ENCODE results near the gene CDK16.

CDK16 gene

DNA sequence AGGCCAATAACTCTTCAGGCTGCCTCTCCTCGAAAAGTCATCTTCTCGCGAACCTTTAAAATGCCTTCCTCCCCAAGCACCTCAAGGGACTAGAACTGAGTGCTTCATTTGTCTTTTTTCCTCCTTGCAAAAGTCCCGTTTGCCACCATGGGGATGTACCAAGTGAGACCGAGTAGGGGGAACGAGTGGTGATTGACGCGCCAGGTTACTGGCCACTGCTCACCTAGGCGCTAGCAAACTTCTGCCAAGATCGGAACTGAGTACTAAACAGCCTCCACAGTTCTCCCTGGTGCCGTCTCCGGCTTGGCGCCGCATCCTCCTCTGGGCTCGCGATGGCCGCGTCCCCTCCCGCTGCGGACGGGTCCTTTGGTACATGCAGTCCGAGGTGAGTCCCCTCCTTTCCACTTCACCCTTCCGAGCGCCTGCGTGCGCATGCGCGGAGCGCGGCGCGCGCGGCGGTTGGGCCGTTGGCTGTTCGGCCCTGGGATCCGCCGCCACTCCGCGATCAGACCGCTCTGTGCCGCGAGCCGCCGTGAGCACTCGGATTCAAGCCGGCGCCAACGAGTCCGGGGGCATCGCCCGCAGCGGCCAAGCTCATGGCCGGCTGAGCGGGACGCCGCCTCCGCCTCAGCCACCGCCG, at the start of gene CDK16:
Gene CDK16 (plus strand): TSS at position 402 of the 640 bp plus-strand sequence. CDS start 4,877 bp downstream, outside the sequence.
- no peak for DNase-seq (ENCODE audit: low read depth)

DNA sequence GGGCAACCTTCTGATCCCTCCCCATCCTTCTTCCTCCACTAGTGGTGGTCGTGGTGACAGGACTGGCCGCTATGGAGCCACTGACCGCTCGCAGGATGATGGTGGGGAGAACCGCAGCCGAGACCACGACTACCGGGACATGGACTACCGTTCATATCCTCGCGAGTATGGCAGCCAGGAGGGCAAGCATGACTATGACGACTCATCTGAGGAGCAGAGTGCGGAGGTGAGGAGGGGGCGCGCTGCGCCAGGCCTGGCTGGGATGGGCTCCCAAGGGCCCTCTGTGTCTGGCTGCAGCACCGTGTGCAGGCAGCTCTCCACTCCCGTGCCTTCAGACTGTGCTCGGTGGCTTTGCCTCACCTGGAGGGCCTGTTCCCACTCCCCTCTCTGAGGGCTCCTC, 49.2 kb upstream of the CDK16 start:
- DNase-seq (ENCODE audit: low read depth) = no peak

DNA sequence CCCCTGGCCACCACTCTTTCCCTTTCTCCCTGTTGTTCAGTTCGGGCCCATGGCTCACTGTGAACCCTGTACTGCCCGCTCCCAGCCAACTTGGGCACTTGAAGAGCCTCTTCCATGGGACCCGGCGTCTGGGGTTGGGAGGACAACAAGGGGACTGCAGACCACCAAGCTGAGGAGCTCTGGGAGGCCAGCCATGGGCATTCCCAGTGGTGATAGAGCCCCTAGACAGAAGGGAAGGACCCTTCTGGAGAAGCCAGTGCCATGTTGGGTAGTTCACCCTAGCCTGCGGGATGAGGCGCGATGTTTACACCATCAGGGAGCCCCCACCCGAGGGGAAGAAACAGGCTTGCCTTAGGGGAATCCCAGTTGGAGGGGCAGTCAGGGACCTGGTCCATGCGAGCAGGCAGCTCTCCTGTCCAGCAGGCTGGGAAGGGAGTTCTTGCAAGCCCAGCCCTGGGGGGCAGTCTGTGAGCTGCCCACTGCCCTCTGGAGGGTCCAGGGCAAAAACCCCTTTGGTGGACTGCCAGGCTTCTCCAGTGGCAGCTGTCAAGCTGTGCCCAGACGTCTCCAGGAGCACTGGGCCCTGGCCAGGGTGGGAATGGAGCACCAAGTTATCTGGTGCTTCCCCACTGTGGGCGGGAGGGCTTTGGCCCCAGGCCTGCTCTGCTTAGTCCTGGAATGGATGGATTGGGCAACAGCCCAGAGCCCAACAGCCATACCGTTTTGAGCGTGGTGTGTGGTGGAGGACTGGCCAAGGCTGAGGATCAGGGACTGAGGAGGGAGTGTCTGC, 48.6 kb upstream of the CDK16 start:
- DNase-seq (ENCODE audit: low read depth) = no peak

DNA sequence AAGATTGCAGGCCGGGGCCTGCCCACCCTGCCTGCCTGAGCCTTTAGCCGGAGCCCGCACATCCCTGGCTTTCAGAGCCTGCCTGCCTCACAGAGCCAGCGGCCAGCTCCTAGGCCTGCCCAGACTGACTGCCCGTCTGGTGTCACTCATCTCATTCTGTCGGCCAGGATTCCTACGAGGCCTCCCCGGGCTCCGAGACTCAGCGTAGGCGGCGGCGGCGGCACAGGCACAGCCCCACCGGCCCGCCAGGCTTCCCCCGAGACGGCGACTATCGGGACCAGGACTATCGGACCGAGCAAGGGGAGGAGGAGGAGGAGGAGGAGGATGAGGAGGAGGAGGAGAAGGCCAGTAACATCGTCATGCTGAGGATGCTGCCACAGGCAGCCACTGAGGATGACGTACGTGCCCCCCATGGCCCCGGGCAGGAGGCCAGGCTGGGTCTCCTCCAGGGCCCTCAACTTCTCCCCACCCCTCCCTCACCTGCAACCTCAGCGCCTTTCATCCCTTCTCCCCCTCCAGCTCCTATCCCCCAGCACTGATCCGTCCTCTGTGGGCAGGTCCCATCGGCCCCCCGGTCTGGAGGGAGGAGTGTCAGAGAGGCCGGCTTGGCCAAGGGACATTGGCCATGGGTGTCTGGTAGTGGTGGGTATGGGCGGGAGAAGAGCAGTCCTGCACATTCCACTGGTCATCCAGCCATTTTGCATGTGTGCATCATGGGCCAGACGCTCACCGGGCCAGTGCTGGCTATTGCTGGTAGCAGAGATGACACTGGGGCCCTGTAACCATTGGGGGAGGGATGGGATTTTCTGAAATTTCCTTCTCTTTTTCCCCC, 47.4 kb upstream of the CDK16 start:
- no peak for DNase-seq (ENCODE audit: low read depth)

DNA sequence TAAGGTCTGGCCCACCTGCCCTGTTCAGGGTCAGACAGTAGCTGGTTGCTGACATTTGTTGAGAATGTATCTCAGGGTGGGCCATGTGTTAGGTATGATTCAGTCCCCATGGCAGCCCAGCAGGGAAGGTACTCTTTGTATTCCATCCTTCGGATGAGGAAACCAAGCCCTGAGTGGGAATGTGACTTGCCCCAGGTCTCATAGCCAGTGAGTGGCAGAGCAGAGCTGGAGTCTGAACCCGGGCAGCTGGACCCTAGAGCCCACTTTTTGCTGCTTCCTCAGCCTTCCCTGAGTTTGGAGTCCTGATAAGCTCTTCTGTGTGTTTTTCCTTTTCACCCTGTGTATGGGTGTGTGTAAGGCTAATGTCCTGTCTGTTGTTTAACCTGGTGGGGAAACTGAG, 46.5 kb upstream of the CDK16 start:
- DNase-seq (ENCODE audit: low read depth) = no peak

DNA sequence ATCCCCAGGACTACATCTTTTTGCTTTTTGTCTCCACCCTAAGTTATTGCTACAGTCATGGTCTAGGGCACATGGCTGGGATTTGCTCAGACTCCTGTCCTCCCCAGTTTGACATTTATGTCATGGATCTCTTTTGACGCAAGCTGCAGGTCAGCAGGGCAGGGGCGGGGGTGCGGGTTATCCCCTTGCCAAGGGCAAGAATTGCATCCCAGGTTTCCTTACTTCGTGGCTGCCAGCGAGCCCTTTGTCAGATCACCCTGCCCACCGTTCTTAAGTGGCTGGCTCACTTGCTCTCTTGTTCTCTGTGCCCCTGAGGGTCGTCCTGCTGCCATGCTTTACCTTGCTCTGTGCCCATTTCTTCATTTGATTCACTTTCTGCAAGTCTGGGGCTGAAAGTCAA, 45.9 kb upstream of the CDK16 start:
- DNase-seq (ENCODE audit: low read depth) = no peak

DNA sequence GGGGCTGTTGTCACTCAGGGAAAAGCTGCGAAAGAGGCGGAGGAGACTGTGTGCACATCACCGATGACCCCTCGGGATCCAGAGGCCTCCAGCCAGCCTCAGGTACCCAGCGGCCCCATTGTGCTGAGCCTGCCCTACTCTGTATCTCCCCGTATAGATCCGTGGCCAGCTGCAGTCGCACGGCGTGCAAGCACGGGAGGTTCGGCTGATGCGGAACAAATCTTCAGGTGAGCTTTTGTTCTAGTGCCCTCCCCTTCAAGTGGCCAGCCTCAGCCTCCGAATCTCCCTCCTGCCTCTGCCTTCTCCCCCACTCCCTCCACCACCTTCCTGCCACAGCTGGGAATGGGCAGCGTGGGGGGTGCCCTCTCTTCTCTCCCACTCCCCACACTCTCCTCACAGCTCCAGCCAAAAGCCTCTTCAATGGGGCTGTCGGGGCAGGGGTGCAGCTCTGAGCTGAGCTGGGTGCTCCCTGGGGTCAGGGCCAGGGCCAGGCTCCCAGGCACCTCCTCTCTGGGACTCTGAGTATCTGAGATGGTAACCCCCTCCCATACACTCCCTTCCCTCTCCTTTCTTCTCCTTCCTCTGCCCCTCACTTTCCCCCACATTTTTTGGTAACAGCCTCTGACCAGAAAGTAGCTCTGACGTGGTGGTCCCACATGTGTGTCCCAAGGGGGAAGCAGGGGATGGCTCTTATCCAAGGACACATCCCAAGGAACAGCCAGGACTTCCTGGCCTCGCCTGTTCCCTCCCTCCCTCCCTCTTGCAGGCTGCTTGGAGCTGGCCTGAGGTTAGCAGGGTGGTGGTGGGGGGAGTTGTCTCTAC, 45.3 kb upstream of the CDK16 start:
- no peak for DNase-seq (ENCODE audit: low read depth)

DNA sequence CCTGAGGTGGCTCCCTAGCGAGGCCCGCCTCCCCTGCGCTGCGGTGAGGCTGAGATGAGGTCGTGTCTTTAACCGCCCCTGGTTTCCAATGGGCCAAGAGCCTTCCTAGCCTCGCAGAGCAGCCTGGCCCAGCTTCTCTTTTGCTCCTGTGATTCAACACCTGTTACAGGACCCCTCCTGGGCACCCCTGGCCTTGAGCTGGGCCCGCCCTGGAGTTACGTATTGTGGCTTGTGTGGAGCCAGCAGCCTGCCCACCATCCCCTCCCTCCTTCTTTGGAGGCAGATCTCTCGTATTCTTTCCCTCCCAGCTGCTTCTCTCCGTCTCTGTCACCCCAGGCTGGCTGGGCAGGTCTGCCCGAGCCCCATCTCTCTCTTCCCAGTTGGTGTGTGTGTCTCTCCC, 44.1 kb upstream of the CDK16 start:
- DNase-seq (ENCODE audit: low read depth) = no peak

DNA sequence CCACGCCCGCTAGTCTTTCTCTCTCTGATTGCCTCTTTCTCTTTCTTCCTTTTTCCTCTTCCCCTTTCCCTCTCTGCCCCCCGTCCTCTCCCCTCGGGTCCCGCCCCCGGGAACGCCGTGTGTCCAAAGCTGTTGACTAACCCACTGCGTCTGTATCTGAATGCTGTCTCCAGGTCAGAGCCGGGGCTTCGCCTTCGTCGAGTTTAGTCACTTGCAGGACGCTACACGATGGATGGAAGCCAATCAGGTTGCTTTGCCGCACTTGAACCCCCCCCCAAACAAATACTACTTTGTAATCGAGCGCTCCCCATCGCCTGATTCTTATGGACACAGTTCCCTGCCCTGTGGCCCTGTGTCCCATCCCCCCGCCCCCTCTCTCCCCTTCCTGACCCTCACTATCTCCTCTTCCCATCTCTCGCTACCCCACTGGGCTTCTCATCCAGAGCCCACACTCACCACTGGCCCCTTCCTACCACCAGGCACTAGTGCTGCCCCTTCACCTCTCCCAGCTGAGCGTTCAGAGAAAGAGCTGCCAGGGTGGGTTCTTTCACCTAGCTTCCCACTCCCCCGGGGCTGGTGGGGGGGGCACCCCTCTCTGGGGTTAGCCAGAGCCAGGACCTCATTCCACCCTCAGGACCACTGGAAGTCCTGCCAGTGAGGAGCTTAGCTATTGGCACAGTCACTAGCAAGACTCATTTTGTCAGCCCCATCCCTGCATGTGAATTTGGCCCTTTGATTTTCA, 43.5 kb upstream of the CDK16 start:
- no peak for DNase-seq (ENCODE audit: low read depth)

DNA sequence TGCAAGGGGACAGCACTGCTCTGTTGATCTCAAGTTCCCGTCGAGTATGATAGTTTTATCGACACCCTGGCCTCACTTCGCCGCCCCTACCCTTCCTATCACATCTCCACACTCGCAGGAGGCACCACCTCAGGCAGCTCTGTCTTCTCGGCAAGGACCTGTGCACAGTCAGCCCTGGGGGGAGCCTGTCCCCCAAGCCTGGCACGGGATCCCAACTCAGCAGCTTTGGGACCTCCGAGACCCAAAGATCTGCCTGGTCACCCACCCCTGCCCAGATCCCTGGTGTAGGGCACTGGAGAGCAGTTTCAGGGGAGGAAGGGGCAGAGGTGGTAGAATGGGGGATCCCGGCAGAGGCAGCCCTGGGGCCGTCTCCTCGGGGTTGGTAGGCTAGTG, 42.9 kb upstream of the CDK16 start:
- no peak for DNase-seq (ENCODE audit: low read depth)

DNA sequence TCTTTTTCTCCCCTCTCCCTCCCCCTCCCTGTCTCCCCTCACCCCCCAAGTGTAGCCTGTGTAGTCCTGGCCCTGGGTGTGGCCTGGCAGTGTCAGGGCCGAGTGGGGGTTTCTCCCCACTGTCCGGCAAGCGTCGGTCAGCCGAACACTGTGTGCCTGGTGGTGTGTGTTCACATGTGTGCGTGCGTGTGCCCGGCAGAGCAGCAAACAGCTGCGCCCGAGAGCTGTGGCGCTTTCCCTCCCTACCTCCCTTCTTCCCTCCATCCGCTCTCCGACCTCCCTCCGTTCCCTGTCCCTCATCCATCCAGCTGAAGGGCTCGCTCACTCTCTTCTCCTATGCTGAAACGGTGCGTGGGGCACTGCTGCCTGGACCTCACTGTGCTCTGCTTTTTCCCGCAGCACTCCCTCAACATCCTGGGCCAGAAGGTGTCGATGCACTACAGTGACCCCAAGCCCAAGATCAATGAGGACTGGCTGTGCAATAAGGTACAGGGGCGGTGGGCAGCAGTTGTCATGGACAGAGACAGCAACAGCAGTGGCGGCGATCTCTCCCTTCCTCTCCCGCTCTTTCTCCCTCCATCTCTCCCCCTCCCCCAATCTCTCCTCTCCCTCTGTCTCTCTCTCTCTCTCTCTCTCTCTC, 42.3 kb upstream of the CDK16 start:
- no peak for DNase-seq (ENCODE audit: low read depth)

DNA sequence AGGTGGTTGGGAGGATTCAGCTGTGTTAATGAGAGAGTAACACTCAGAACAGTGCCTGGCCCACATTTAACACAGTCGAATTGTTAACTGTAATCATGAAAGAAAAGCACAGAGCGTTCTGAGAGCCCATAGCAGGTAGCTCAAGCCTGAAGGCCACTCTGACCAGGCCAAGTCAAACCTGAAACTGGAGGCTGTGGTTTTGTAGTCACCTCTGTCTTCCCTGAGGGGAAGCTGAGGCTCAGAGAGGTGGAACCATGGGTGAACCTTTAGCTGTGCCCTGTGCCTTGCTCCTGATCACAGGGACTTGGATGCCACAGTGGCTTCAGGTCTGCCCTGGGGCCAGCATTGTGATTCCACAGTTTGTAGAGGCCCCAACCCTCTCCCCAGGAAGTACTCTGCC, 41.4 kb upstream of the CDK16 start:
- DNase-seq (ENCODE audit: low read depth) = no peak

DNA sequence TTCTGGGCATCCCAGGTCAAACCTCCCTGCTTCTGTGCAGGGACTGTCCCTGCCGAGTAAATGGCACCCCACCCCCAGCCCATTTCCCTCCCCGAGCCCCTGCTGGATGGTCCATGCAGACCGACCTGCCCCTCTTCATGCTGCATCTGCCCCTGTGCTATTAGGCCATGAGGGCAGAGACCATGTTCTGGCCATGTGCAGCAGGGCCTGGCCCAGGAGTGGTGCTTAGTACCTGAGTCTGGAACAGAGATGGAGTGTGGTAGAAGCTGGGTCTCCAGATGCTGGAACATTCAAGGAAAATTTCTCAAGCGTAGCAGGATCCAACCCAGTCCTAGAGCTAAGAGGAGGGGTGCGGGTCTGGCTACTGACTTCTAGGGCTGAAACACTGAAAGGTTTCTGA, 40.1 kb upstream of the CDK16 start:
- DNase-seq (ENCODE audit: low read depth) = no peak

DNA sequence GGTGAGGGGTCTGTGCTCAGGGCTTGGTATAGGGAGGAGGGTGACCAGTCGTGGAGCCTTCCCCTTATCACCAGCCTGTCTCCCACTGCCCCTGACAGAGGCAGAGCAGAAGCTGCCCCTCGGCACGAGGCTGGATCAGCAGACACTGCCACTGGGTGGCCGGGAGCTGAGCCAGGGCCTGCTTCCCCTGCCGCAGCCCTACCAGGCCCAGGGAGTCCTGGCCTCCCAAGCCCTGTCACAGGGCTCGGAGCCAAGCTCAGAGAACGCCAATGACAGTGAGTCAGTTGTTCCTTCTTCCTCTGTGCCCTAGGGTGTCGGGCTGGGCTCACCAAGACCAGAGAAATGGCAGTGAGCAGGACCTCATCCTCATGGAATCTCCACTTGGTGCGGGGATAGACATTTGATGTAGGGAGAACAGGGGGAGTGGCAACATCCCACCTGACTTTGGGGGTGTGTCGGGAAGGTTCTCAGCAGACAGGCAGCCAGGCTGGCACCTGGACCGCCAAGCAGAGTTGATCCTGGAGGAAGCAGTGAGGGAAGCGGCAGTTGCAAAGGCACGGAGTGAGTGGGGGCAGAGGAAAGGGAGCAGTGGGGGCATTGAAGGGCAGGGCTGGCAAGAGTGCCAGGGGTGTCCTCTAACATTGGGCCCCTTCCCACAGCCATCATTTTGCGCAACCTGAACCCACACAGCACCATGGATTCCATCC, 39.1 kb upstream of the CDK16 start:
- DNase-seq (ENCODE audit: low read depth) = no peak

DNA sequence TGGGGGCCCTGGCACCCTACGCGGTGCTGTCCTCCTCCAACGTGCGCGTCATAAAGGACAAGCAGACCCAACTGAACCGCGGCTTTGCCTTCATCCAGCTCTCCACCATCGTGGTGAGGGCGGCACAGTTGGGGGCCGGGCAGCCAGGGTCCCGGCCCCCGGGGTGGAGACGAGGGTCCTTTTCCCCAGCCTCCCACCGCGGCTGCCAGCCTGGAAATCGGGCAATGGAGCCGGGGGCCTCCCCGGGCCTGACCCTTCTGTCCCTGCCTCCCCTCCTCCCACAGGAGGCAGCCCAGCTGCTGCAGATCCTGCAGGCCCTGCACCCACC, 38.6 kb upstream of the CDK16 start:
- no peak for DNase-seq (ENCODE audit: low read depth)

DNA sequence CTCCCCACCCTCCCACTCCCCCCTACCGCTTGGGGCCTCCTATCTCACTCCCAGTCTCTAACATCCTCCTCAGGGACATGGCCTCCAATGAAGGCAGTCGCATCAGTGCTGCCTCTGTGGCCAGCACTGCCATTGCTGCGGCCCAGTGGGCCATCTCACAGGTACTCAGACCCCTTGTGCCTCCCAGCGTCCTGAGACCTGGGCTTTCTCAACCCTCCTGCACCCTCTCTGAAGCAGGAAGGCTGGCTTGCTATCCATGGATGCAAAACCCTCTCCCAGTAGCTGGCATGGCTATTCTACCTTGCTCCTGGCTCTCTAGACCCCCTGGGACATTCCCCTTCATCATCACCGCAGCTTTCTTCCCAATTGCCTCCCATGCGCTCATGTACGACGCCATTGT, 38.1 kb upstream of the CDK16 start:
- no peak for DNase-seq (ENCODE audit: low read depth)

DNA sequence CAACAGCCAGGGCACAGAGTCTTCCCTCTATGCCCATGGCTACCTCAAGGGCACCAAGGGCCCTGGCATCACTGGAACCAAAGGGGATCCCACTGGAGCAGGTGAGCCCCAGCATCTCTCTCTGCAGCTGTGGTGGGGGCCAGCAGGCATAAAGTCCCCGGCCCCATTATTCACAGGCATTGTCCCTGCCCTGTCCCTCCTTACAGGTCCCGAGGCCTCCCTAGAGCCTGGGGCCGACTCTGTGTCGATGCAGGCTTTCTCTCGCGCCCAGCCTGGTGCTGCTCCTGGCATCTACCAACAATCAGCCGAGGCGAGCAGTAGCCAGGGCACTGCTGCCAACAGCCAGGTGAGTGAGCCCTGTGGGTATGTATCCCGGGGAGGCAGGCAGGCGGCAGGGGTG, 37.2 kb upstream of the CDK16 start:
- no peak for DNase-seq (ENCODE audit: low read depth)

DNA sequence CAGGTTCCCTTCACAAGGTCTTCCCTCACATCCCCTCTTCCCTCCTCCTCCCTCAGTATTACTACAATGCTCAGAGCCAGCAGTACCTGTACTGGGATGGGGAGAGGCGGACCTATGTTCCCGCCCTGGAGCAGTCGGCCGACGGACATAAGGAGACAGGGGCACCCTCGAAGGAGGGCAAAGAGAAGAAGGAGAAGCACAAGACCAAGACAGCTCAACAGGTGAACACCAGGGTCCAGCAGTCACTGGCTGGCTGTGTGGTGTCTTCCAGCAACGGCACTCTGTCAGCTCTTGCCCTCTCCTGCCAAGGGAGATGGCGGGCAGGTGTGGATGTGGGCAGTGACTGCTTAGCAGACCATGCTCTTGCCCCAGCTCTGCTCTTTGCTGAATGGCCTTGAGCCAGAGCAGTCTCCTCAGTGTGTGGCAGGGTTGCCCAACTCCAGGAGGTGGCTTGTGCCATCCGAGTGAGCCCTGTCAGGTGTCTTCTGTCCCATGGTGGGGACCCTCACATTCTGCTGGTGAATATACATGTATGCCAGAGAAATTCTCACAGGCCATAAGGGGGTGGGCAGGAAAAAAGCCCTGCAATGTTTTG, 36.3 kb upstream of the CDK16 start:
- DNase-seq (ENCODE audit: low read depth) = no peak

DNA sequence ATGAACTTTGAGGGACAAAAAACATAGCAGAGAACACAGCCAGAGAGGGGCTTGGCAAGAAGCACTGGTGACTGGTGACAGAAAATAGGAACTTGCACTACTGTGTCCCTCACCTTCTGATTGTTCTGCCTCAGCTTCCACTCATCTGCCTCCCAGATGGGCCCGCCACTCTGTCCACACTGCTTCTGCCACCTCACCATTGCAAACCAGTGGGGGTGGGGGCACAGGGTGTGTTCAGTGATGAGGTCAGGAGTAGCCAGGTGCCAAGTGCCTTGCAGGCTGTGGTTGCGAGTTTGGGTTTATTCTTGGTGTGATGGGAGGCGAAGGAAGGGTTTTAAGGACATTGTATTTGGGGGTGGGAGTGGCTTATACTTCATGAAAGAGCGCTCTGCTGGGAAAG, 34.0 kb upstream of the CDK16 start:
- DNase-seq (ENCODE audit: low read depth) = no peak

DNA sequence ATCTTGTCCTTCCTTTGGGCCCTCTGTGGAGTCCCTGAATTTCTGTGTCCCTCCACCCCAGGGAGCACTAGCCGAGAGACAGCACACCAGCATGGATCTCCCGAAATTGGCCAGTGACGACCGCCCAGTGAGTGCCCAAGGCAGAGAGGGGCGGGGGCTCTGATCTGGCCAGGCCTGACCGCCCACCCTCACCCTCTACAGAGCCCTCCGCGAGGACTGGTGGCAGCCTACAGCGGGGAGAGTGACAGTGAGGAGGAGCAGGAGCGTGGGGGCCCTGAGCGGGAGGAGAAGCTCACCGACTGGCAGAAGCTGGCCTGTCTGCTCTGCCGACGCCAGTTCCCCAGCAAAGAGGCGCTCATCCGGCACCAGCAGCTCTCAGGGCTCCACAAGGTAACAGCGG, 33.2 kb upstream of the CDK16 start:
- DNase-seq (ENCODE audit: low read depth) = no peak

All from stimulated activated CD8-positive, alpha-beta memory T cell treated with anti-CD3 and anti-CD28 coated beads, Interleukin-15, amount 100 ng/mL, for 1 hour (primary cell).